ENCODE data around the gene CEP131. TPM values are rescaled to one million over a fixed set of nuclear protein-coding genes. Genes with fewer than 3 reads are reported as not detected.

The CEP131 gene
- 17.2 TPM for total RNA-seq

GRCh38 chr17:81222906-81223761, at the start of gene CEP131:
TSS of gene CEP131 (minus strand) at chr17:81222965. CDS start at chr17:81220056, 2,909 bp downstream.

GRCh38 chr17:81238815-81239713, 16.3 kb upstream of the CEP131 start, which contains the start of the genes NDUFAF8 and TEPSIN:
TSS of gene NDUFAF8 (plus strand) at chr17:81239318. CDS start at chr17:81239364, 46 bp downstream.
TSS of gene TEPSIN (minus strand) at chr17:81239055. CDS start at chr17:81239033, 22 bp downstream.

GRCh38 chr17:81166033-81166492, 56.7 kb downstream of the CEP131 start, which contains the start of gene AATK:
TSS of gene AATK (minus strand) at chr17:81166221. CDS start at chr17:81165992, 229 bp downstream.

GRCh38 chr17:81165246-81166032, 57.3 kb downstream of the CEP131 start, which contains the start of gene PVALEF:
TSS of gene PVALEF (plus strand) at chr17:81165507. CDS start at chr17:81181227, 15,720 bp downstream.

Other genes with a start within 250 kb of the CEP131 start
- 17.8 TPM for gene CHMP6, start 231.1 kb downstream of the CEP131 start, total RNA-seq
- 50.1 TPM for gene BAIAP2, start 187.8 kb downstream of the CEP131 start, total RNA-seq
- gene PVALEF, start 57.5 kb downstream of the CEP131 start, total RNA-seq, result not detected
- 12.5 TPM for gene AATK, start 56.7 kb downstream of the CEP131 start, total RNA-seq
- gene TEPSIN, start 16.1 kb upstream of the CEP131 start, total RNA-seq, result 19.7 TPM
- gene NDUFAF8, start 16.4 kb upstream of the CEP131 start, total RNA-seq, result 21.0 TPM
- 19.4 TPM for gene SLC38A10, start 72.3 kb upstream of the CEP131 start, total RNA-seq
- 31.3 TPM for gene BAHCC1, start 172.5 kb upstream of the CEP131 start, total RNA-seq